Mucosa of descending colon (tissue), 3 donors: ENCODE measurements around the gene ALG12. TPM values are rescaled to one million over a fixed set of nuclear protein-coding genes. Genes with fewer than 3 reads are reported as not detected.
A peak's percentile ranks its signal among the peaks of the same experiment; 100 is the strongest.
"Not testable (repeated sequence)": the region's sequence is repeated elsewhere in the genome, so short reads cannot be mapped to it uniquely, and the experiment has no call there.

ENCODE experiments used
- ATAC-seq: fragments of 200-7000 bp; cut with Tn5 transposase; one replicate; pipeline ENCODE4 v1.9.1; 2020; ENCODE audit warnings: mild to moderate bottlenecking, moderate library complexity
- DNase-seq, 3 donors: peaks; one replicate each; pipeline ENCODE4 v3.0.0-alpha.2; 2020
- H3K36me3 ChIP-seq: fragments of 200-600 bp; one replicate; pipeline ENCODE4 v1.8.0; 2021; ENCODE audit warnings: low read depth, mild to moderate bottlenecking
- H3K4me1 ChIP-seq: fragments of 200-600 bp; one replicate; pipeline ENCODE4 v1.8.0; 2021; ENCODE audit warnings: low read depth, mild to moderate bottlenecking
- H3K4me3 ChIP-seq: fragments of 200-600 bp; one replicate; pipeline ENCODE4 v1.8.0; 2021; ENCODE audit warnings: mild to moderate bottlenecking
- H3K9me3 ChIP-seq: fragments of 200-600 bp; one replicate; pipeline ENCODE4 v1.8.0; 2021; ENCODE audit warnings: mild to moderate bottlenecking
- intact Hi-C, 2 donors: fragments of 100-400 bp; cut with DNase I in 1 of 2; cut with micrococcal nuclease in 1 of 2; formaldehyde crosslinking; loops; one replicate each; pipeline versions ENCODE4 v1.11.0 to v1.11.1; 2022; cut with DNase I, micrococcal nuclease
- total RNA-seq, 3 donors: library from RNA; stranded (reverse); fragmentation: NEBNext Ultra II Directional in 2 of 3; extraction: Animal tissue kit (Norgen Biotek cat#: 25700) in 2 of 3; gene quantifications; one replicate each; pipeline versions ENCODE4 v1.2.1 to v1.2.4, GENCODE V29; 2021 to 2023
- TF ChIP-seq, protein P1 (sequence below): fragments of 200-600 bp; IDR thresholded peaks from one replicate; pipeline ENCODE4 v1.8.0; 2022; ENCODE audit warnings: antibody characterized with exemption, mild to moderate bottlenecking
- donor health status: DM: no; HTN: no; CAD: no; lungs with moderate emphysema.
- donor health status: DM: no; HTN: no; CAD: no.
- donor health status: DM: no; HTN: yes; CAD: no.

ALG12 gene
- total RNA-seq, 3 donors from 2014 or later, result 21.7 to 28.7 (median 25.5) TPM

DNA sequence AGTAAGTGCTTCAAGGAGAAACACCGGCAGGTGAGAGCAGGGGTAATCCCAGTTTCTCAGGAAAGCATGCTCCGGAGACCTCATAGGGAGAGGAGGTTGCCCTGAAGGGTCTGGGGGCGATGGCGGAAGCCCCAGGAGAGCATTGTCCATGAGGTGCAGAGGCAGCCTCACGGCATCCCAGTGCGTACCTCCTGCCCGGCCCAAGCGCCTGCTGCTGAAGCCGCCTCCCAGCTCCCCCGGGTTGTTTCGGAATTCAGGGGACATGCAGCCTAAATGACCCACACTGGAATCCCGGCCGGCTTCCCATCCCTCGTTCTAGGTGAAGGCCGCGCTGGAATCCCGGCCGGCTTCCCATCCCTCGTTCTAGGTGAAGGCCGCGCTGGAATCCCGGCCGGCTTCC, 61.9 kb downstream of the ALG12 start:
- DNase-seq (no peak), ATAC-seq (no peak)
- H3K36me3 ChIP-seq, result no peaks in the 10 kb centered on the region
- H3K4me1 ChIP-seq, result peaks cover 12% of the 10 kb centered on the region
- H3K9me3 ChIP-seq, result no peaks in the 10 kb centered on the region
- intact Hi-C loops, result no loop called here
- TF ChIP-seq, protein P1, sequence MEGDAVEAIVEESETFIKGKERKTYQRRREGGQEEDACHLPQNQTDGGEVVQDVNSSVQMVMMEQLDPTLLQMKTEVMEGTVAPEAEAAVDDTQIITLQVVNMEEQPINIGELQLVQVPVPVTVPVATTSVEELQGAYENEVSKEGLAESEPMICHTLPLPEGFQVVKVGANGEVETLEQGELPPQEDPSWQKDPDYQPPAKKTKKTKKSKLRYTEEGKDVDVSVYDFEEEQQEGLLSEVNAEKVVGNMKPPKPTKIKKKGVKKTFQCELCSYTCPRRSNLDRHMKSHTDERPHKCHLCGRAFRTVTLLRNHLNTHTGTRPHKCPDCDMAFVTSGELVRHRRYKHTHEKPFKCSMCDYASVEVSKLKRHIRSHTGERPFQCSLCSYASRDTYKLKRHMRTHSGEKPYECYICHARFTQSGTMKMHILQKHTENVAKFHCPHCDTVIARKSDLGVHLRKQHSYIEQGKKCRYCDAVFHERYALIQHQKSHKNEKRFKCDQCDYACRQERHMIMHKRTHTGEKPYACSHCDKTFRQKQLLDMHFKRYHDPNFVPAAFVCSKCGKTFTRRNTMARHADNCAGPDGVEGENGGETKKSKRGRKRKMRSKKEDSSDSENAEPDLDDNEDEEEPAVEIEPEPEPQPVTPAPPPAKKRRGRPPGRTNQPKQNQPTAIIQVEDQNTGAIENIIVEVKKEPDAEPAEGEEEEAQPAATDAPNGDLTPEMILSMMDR, result no peak
- H3K4me3 ChIP-seq, result no peak overlapping the region

DNA sequence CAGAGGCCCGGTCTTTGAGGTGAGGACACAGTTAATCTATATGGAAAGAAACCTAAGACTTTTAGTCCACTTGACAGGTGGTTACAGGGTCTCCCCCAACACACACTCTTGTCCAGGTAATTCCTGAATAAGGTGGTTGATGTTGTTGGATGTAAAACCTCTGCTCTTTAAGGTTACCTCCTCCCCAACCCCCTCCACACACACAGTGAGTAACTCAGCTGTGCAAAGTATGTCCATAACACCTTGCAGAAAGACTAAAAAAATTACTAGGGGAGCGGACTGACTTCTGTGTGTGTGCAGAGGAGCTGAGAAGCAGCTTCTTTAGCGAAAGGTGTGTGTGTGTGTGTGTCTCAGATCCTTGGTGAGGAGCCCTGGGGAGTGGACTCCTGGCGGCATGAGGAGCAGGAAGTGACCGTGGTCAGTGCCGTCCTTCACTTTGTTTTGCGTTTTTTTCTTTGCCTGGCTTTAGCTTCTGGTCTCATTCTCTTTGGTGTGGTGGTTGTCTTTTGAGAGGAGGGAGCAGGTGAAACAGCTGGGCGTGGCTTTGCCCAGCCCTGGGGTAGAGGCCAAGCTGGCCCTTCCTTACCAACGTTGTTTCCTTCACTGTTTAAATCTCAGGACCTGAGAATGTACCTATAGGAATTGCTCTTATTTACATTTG, 62.9 kb downstream of the ALG12 start:
- Histone ChIP-seq H3K4me3 (no peak overlapping the region), H3K9me3 (no peaks in the 10 kb centered on the region), H3K36me3 (no peaks in the 10 kb centered on the region), H3K4me1 (peaks cover 12% of the 10 kb centered on the region)
- ATAC-seq (peak; percentile 14), DNase-seq (peak in 2 of 3 donors; percentile 59 to 63)
- intact Hi-C loops, result no loop called here
- TF ChIP-seq, protein P1, result no peak

DNA sequence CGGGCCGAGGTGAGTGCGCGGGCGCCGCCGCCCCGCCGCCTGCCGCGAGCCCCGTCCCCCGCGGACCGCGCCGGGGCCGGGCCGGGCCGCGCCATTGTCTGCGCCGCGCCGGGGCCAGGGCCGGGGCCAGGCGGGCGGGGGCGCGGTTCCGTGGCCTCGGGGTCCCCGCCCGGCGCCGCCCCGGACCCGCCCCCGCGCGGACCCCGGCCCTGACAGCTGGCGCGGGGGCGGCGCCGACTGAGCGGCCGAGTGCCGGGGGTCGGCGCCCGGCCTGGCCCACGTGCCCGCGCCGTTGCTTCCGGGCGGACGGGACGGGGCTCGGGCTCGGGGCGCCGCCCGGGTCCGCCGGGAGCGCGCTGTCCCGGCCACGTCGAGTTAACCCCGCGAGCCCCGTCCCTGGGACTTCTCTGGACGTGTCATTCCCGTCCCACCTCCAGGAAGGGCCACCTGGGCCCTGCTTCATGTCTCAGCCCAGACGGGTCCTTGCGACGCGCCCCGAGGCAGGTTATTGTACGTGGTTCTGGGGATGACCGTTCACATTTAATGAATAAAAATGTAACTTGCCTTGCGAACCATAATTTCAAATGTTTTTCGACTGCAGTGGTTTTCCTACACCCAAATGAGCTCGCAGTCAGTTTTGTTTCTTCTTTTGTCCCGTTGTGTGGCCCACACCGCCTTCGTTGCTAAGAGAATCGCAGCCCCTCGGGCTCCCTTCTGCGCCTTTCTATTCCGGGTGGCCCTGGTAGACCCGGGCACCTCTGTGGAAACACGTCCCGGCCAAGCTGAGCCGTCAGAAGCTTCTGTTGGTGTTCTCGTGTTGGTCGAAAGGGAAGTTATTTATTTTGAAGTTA, 64.0 kb downstream of the ALG12 start:
- no peaks in the 10 kb centered on the region for H3K36me3 ChIP-seq
- no peaks in the 10 kb centered on the region for H3K9me3 ChIP-seq
- peak; percentile 54 to 71 (median 69) for DNase-seq
- peaks cover 17% of the 10 kb centered on the region for H3K4me1 ChIP-seq
- TF ChIP-seq, protein P1, result no peak
- ATAC-seq, result peak; percentile 0
- intact Hi-C loops, result no loop called here
- peak overlapping the region; percentile 39 for H3K4me3 ChIP-seq

DNA sequence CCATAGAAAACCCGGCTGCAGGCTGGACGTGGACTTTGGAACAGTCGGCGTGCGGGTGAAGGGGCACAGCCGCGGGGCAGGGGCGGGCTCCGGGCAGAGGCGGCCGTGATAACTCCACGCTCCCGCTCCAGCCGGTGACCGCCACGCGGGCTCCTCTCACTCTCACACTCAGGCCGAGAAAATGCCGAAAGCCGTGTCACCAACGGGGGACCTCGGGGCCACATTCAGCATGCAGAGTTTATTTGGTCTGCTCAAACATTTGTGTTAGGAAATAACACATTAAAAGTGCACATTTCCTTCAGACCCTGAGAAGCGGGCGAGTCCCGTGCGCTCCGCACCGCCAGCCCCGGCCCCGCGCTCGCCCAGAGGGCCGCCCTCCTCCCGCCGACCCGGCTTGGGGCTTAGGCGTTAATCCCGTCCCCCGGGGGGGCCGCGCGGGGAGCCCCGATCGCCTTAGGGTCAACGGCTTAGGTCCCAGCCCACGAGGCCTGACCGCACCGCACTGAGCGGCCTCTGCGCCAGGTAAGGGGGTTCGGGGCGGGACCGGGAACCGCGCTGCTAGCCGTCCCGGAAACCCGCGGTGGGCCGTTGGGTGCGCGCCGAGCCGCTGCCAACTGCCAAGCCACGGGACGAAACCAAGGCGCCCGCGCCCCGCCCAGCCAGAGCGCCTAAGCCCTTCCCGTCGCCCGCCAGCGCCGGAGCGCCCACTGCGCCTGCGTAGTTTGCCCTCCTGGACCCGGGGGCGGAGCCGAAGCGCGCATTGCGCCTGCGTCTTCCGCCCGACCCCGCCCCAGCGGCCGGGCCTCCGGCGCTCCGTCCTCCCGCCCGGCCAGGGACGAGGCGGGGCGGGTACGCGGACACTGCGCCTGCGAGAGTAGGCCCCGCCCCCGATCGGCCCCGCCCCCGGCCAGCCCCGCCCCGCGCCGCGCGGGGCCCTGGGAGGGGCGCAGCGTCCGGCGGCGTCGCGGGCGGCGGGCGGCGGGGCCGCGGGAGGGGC, 65.0 kb downstream of the ALG12 start, which contains the start of gene ZBED4:
Gene ZBED4, plus strand, starts transcription at position 947 of the 997 bp plus-strand sequence. CDS start 29,819 bp downstream, outside the sequence.
- ATAC-seq (peak; percentile 92), DNase-seq (peak; percentile 98 to 100 (median 99))
- Histone ChIP-seq H3K4me3 (peak within 1 kb of the TSS; percentile 39), H3K36me3 (no peaks in the 10 kb centered on the region), H3K9me3 (no peaks in the 10 kb centered on the region), H3K4me1 (peaks cover 27% of the 10 kb centered on the region)
- intact Hi-C loops, result no loop called here
- TF ChIP-seq, protein P1, result no peak

DNA sequence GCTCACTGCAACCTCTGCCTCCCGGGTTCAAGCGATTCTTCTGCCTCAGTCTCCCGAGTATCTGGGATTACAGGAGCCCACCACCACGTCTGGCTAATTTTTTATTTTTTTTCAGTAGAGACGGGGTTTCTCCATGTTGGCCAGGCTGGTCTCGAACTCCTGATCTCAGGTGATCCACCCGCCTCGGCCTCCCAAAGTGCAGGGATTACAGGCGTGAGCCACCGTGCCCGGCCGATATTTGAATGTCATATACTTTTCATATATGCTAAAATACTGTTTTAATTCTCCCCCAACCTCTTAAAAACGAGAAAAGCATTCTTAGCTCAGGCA, 65.7 kb downstream of the ALG12 start:
- intact Hi-C loops, H3K36me3 ChIP-seq, DNase-seq, ATAC-seq, H3K9me3 ChIP-seq, H3K4me3 ChIP-seq: not testable (repeated sequence)
- peaks cover 27% of the 10 kb centered on the region for H3K4me1 ChIP-seq
